ENCODE data around the gene DDB1.

The DDB1 gene

DNA sequence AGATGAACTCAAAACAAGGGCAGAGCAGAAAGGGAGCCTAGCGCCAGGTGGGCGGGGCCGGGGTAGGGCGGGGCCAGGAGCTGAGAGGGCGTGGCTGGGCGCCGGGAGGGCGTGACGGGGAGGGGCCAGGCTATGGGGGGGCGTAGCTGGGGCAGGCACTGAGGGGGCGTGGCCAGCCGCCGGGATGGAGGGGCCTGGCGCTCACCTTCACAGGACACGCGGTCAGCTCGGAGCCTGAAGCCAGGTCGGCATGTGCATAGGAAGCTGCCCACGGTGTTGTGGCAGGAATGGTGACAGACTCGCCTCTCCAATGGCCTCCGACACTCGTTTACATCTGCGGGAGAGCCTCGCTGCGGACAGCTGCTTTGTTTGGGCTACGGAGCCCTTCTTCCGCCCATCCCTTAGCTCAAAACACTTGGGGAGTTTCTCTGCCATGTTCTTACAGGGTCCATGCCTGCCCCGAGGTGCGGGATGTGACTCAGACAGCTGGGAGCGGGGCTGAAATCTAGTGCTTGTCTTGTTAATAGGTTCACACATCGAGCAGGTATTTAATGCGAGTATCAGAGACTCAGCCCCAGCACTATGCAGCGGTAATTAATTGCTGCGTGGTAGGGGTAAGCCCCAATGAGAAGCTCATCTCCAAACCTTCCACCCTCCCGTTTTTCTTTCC is 51.2 kb downstream of the DDB1 start:
- TF ChIP-seq, protein P1, sequence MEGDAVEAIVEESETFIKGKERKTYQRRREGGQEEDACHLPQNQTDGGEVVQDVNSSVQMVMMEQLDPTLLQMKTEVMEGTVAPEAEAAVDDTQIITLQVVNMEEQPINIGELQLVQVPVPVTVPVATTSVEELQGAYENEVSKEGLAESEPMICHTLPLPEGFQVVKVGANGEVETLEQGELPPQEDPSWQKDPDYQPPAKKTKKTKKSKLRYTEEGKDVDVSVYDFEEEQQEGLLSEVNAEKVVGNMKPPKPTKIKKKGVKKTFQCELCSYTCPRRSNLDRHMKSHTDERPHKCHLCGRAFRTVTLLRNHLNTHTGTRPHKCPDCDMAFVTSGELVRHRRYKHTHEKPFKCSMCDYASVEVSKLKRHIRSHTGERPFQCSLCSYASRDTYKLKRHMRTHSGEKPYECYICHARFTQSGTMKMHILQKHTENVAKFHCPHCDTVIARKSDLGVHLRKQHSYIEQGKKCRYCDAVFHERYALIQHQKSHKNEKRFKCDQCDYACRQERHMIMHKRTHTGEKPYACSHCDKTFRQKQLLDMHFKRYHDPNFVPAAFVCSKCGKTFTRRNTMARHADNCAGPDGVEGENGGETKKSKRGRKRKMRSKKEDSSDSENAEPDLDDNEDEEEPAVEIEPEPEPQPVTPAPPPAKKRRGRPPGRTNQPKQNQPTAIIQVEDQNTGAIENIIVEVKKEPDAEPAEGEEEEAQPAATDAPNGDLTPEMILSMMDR (conservative IDR thresholded peaks at IDR 0.05) = no peak
- H3K27ac ChIP-seq = no peak overlapping the region

DNA sequence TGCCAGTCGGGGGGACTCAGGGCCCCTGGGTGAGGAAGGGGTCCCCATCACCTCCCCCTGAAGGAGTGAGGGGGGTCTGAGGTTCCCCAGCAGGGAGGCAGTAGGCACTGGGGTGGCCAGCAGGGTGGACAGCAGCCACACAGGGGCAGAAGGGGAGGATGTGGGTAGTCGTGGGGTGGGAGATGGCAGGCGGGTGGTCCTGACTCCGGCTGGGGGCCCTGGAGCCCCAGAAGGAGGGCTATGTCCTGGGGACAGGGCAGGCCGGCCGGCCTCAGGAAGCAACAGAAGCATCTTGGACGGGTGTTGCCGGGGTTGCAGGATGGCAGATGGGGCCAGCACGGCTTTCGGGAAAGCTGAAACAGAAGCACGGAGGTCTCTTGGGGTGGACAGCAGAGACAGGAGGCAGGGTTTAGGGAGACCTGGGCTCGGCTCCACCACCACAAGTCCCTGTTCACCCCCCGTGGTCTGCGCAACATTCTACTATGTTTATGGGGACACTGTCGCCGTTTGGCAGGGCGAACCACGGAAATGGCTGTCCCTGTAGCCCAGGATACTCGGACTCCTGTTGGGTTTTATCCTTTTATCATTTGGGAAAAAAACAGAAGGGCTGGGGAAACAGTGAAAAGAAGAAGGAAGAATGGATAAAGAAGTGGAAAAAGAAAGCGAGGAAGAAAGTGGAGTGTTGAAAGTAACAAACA is 51.9 kb downstream of the DDB1 start:
- no peak for TF ChIP-seq ZFX (IDR thresholded peaks at IDR 0.05)
- peak overlapping the region; percentile 37 for H3K27ac ChIP-seq

DNA sequence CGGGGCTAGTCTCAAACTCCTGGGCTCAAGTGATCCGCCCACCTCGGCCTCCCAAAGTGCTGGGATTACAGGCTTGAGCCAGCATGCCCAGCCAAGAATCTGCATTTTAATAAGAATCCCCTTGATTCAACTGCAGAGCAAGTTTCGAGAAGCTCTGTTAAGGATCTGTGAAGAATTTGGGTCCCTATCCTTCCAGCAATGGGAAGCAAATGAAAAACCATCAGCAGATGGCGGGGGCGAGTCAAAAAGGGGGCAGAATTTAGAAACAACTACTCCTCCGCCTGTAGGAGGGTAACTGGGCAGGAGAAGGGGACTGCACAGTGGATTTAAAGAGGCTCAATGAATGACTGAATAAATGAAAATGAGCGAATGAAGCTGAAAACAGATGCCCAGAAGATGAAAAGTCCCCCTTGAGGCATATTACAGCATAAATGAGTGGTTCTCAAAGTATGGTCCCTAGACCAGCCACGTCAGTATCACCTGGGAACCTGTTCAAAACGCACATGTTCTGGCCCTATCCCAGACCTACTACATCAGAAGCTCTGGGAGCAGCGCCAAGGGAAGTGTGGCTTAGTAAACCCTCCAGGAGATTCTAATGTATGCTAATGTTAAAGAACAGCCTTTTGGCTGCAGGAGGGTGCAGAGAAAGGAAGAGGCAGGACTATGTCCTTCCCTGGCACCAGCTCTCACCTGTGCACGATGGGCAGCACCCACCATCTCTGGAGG is 52.8 kb downstream of the DDB1 start:
- peak overlapping the region; percentile 37 for H3K27ac ChIP-seq
- TF ChIP-seq, protein P1 (conservative IDR thresholded peaks at IDR 0.05) = no peak
- no peak for TF ChIP-seq ZFX (IDR thresholded peaks at IDR 0.05)

- no peak for TF ChIP-seq ZFX (IDR thresholded peaks at IDR 0.05)
- TF ChIP-seq, protein P1 (conservative IDR thresholded peaks at IDR 0.05) = no peak
- no peak overlapping the region for H3K27ac ChIP-seq
Observed at GRCh38 chr11:61278001-61278470, 54.9 kb downstream of the DDB1 start.

DNA sequence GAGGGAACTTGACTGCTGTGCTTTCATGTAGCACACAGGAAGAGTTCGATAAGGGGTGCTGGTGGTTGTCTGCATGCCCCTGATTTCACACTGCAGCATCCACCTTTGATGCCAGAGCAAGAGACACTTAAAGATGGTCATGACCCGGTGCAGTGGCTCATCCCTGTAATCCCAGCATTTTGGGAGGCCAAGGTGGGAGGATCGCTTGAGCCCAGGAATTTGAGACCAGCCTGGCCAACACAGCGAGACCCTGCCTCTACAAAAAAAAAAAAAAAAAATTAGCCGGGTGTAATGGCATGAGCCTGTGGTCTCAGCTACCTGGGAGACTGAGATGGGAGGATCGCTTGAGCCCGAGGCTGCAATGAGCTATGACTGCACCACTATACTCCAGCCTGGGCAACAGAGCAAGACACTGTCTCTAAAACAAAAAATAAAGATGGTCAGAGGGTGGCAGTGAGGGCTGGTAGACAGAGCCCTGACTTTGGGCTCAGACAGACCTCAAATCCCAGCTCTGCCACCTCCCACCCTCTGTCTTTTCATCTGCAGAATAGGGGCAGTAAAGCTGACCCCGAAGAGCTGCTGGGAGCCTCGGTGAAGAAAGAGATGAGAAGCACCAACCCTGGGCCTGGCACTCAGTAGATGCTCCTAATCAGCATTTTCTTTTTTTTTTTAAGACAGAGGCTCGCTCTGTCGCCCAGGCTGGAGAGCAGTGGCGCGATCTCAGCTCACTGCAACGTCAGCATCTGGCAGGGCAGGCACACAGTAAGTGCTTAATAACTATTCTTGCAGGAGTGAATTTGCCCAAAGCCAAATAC is 55.5 kb downstream of the DDB1 start:
- TF ChIP-seq ZFX (IDR thresholded peaks at IDR 0.05) = no peak
- TF ChIP-seq, protein P1 (conservative IDR thresholded peaks at IDR 0.05) = no peak
- no peak overlapping the region for H3K27ac ChIP-seq

DNA sequence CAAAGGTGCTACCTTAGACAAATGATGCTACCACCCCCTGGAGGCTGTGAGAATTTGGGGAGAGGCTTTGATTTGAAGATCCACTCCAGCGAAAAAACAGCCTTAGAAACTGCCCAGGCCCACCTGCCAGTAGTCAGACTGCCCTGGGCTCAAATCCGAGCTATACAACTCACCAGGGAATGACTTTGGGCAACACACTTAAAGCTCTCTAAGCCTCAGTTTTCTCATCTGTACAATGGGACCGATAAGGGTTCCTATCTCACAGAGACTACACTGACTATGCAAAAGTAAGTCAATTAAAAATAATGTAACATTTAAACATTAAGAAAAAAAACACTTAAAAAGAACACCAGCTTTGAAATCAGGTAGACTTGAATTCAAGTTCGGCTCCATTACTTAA is 57.7 kb downstream of the DDB1 start:
- H3K27ac ChIP-seq = no peak overlapping the region
- TF ChIP-seq ZFX (IDR thresholded peaks at IDR 0.05) = no peak
- TF ChIP-seq, protein P1 (conservative IDR thresholded peaks at IDR 0.05) = no peak

DNA sequence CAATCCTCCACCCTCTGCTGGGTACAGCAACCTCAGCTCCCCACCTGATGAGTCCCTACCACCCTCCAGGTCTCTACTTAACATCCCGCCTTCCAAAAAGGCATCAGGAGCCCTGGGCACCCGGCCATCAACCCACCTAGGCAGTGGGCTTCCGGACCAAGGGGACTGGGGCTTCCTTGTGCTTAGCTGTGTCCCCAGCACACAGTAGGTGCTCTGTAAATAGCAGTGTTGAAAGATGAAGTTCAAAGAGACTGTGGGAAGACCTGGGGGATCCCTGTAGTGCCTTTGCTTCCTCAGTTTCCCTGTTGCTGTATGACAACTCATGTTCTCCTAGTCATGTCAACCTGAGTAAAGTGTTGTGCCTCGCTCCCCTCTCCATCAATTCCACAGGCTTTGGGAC is 58.8 kb downstream of the DDB1 start:
- H3K27ac ChIP-seq = no peak overlapping the region
- TF ChIP-seq, protein P1 (conservative IDR thresholded peaks at IDR 0.05) = no peak
